Sigmoid colon (tissue), 4 donors: Measurements from ENCODE around the gene RMRP.
A peak's percentile ranks its signal among the peaks of the same experiment; 100 is the strongest.

Experiments used
- CTCF ChIP-seq, 4 experiments: fragments of 450-650 bp in 3 of 4; fragments of 200-600 bp in 1 of 4; IDR thresholded peaks; one replicate each; pipeline ENCODE4 v1.5.1; 2016 to 2019; ENCODE audit warnings: antibody characterized with exemption in 4 of 4, mild to moderate bottlenecking in 3 of 4, moderate library complexity in 2 of 4
- EP300 ChIP-seq, 4 donors: sonication (generic); formaldehyde crosslinking; IDR thresholded peaks; one replicate each; pipeline ENCODE4 v1.6.1; 2017; ENCODE audit warnings: antibody characterized with exemption in 4 of 4
- POLR2A ChIP-seq, 2 donors: fragments of 450-650 bp; IDR thresholded peaks; one replicate each; pipeline ENCODE4 v1.6.1; 2016; ENCODE audit warnings: antibody characterized with exemption in 2 of 2, mild to moderate bottlenecking in 2 of 2, moderate library complexity in 2 of 2
- POLR2AphosphoS5 ChIP-seq, 4 donors: sonication (generic); formaldehyde crosslinking; IDR thresholded peaks; one replicate each; pipeline ENCODE4 v1.6.1; 2017; ENCODE audit warnings: antibody characterized with exemption in 4 of 4

GRCh38 chr9:35688558-35689541 is 31.0 kb upstream of the RMRP start:
- TF ChIP-seq CTCF (IDR thresholded peaks at IDR 0.05): no peak
- no peak for TF ChIP-seq POLR2A (IDR thresholded peaks at IDR 0.05)
- peak in 1 of 4 donors; percentile 4 for TF ChIP-seq POLR2AphosphoS5 (IDR thresholded peaks at IDR 0.05)
- no peak for TF ChIP-seq EP300 (IDR thresholded peaks at IDR 0.05)
